Measurements from ENCODE around the gene GNB2. TPM values are rescaled to one million over a fixed set of nuclear protein-coding genes. Genes with fewer than 3 reads are reported as not detected.

The GNB2 gene
- total RNA-seq, 2 donors from 2014 or later = 176 to 255 TPM

GRCh38 chr7:100640517-100641440, 32.8 kb upstream of the GNB2 start:
- no peaks in the 10 kb centered on the region for H3K27me3 ChIP-seq (replicated peaks; ENCODE audit: insufficient read depth)
- ATAC-seq (ENCODE audit: insufficient number of reproducible peaks, low FRiP score, low read depth) (no peak), DNase-seq (ENCODE audit: low spot score) (no peak)
- H3K4me3 ChIP-seq = no peak overlapping the region
- TF ChIP-seq CTCF (IDR thresholded peaks at IDR 0.05) = no peak
- no peaks in the 10 kb centered on the region for H3K36me3 ChIP-seq
- no peak overlapping the region for H3K27ac ChIP-seq
- H3K4me1 ChIP-seq (ENCODE audit: control insufficient read depth in 1 of 2, low read depth in 2 of 2) = no peaks in the 10 kb centered on the region
- H3K9me3 ChIP-seq = no peaks in the 10 kb centered on the region

- DNase-seq (ENCODE audit: low spot score) (no peak), ATAC-seq (ENCODE audit: insufficient number of reproducible peaks, low FRiP score, low read depth) (no peak)
- H3K36me3 ChIP-seq = no peaks in the 10 kb centered on the region
- TF ChIP-seq CTCF (IDR thresholded peaks at IDR 0.05) = no peak
- H3K4me1 ChIP-seq (ENCODE audit: control insufficient read depth in 1 of 2, low read depth in 2 of 2) = no peaks in the 10 kb centered on the region
- no peak within 1 kb of the TSS for H3K4me3 ChIP-seq
- no peak within 1 kb of the TSS for H3K27ac ChIP-seq
- no peaks in the 10 kb centered on the region for H3K27me3 ChIP-seq (replicated peaks; ENCODE audit: insufficient read depth)
- H3K9me3 ChIP-seq = no peaks in the 10 kb centered on the region
Observed at GRCh38 chr7:100641463-100641859, 32.1 kb upstream of the GNB2 start, which contains the start of gene TFR2. Gene TFR2 (minus strand): TSS chr7:100641552. CDS start chr7:100641509, 43 bp downstream.

- no peaks in the 10 kb centered on the region for H3K36me3 ChIP-seq
- TF ChIP-seq CTCF (IDR thresholded peaks at IDR 0.05) = no peak
- ATAC-seq (ENCODE audit: insufficient number of reproducible peaks, low FRiP score, low read depth) (no peak), DNase-seq (ENCODE audit: low spot score) (no peak)
- H3K9me3 ChIP-seq = no peaks in the 10 kb centered on the region
- no peak overlapping the region for H3K27ac ChIP-seq
- no peaks in the 10 kb centered on the region for H3K4me1 ChIP-seq (ENCODE audit: control insufficient read depth in 1 of 2, low read depth in 2 of 2)
- no peak overlapping the region for H3K4me3 ChIP-seq
- H3K27me3 ChIP-seq (replicated peaks; ENCODE audit: insufficient read depth) = no peaks in the 10 kb centered on the region
Observed at GRCh38 chr7:100641860-100642533, 31.5 kb upstream of the GNB2 start.

GRCh38 chr7:100642534-100642907, 31.0 kb upstream of the GNB2 start:
- TF ChIP-seq CTCF (IDR thresholded peaks at IDR 0.05) = no peak
- DNase-seq (ENCODE audit: low spot score) (no peak), ATAC-seq (ENCODE audit: insufficient number of reproducible peaks, low FRiP score, low read depth) (no peak)
- Histone ChIP-seq H3K27me3 (replicated peaks; ENCODE audit: insufficient read depth) (no peaks in the 10 kb centered on the region), H3K4me1 (ENCODE audit: control insufficient read depth in 1 of 2, low read depth in 2 of 2) (no peaks in the 10 kb centered on the region), H3K27ac (no peak overlapping the region), H3K4me3 (no peak overlapping the region), H3K9me3 (no peaks in the 10 kb centered on the region), H3K36me3 (no peaks in the 10 kb centered on the region)

GRCh38 chr7:100649826-100650565, 23.5 kb upstream of the GNB2 start:
- no peaks in the 10 kb centered on the region for H3K9me3 ChIP-seq
- no peaks in the 10 kb centered on the region for H3K27me3 ChIP-seq (replicated peaks; ENCODE audit: insufficient read depth)
- H3K4me1 ChIP-seq (ENCODE audit: control insufficient read depth in 1 of 2, low read depth in 2 of 2) = no peaks in the 10 kb centered on the region
- ATAC-seq (ENCODE audit: insufficient number of reproducible peaks, low FRiP score, low read depth) = no peak
- H3K27ac ChIP-seq = no peak overlapping the region
- no peak for DNase-seq (ENCODE audit: low spot score)
- no peaks in the 10 kb centered on the region for H3K36me3 ChIP-seq
- no peak for TF ChIP-seq CTCF (IDR thresholded peaks at IDR 0.05)
- H3K4me3 ChIP-seq = no peak overlapping the region
